HFFc6 (cell line): ENCODE data around the gene VSTM1. TPM values are rescaled to one million over a fixed set of nuclear protein-coding genes. Genes with fewer than 3 reads are reported as not detected.

Source experiments
- DNase-seq: peaks from one replicate; pipeline ENCODE4 v3.0.0-alpha.2; 2018
- H3K27ac Mint-ChIP-seq: 2 replicates; pipeline ENCODE4 v1.8.0; 2020; ENCODE audit warnings: mild to moderate bottlenecking, mixed read lengths
- H3K27me3 Mint-ChIP-seq: 2 replicates; pipeline ENCODE4 v1.8.0; 2021; ENCODE audit warnings: mild to moderate bottlenecking, moderate library complexity, mixed read lengths; ENCODE audit not compliant: insufficient read depth
- H3K36me3 Mint-ChIP-seq: 2 replicates; pipeline ENCODE4 v1.8.0; 2021; ENCODE audit warnings: low read depth, mixed read lengths
- H3K4me1 Mint-ChIP-seq: 2 replicates; pipeline ENCODE4 v1.8.0; 2020; ENCODE audit warnings: low read depth, mixed read lengths
- H3K4me3 Mint-ChIP-seq: 2 replicates; pipeline ENCODE4 v1.8.0; 2020; ENCODE audit warnings: mild to moderate bottlenecking, moderate library complexity, mixed read lengths
- H3K9me3 Mint-ChIP-seq: 2 replicates; pipeline ENCODE4 v1.8.0; 2020; ENCODE audit warnings: mild to moderate bottlenecking, mixed read lengths
- CTCF ChIP-seq: fragments of 200-600 bp; sonication (generic); IDR thresholded peaks from 2 replicates; pipeline ENCODE4 v1.5.0; 2021; ENCODE audit warnings: antibody characterized with exemption, mild to moderate bottlenecking
- total RNA-seq, 6 experiments: library from RNA; stranded (reverse); fragmentation: NEBNext Ultra II Directional; extraction: Animal tissue kit (Norgen Biotek cat#: 25700); gene quantifications; 2 replicates in 1 of 6; 3 replicates in 5 of 6; pipeline ENCODE4 v1.2.3, GENCODE V29; 2021

VSTM1 gene
- total RNA-seq, 6 experiments from 2014 or later: 1.5 to 2.0 (median 1.8) TPM; not detected in 2

GRCh38 chr19:54010474-54010873 is 53.2 kb downstream of the VSTM1 start:
- Mint-ChIP-seq H3K4me1 (peaks cover 21% of the 10 kb centered on the region), H3K27ac (no peak overlapping the region)
- DNase-seq: no peak

GRCh38 chr19:54009440-54009839 is 54.3 kb downstream of the VSTM1 start:
- no peak for DNase-seq
- TF ChIP-seq CTCF: no peak
- no peaks in the 10 kb centered on the region for H3K36me3 Mint-ChIP-seq
- no peak overlapping the region for H3K4me3 Mint-ChIP-seq
- H3K27me3 Mint-ChIP-seq: peaks cover 2% of the 10 kb centered on the region; the same call in 1 of the 2 replicates
- no peak overlapping the region for H3K27ac Mint-ChIP-seq
- H3K9me3 Mint-ChIP-seq: no peaks in the 10 kb centered on the region
- H3K4me1 Mint-ChIP-seq: peaks cover 21% of the 10 kb centered on the region

More at GRCh38 chr19:54010474-54010873, 53.2 kb downstream of the VSTM1 start:
- H3K9me3 Mint-ChIP-seq: no peaks in the 10 kb centered on the region
- no peaks in the 10 kb centered on the region for H3K36me3 Mint-ChIP-seq
- peaks cover 5% of the 10 kb centered on the region; the same call in 1 of the 2 replicates for H3K27me3 Mint-ChIP-seq
- no peak for TF ChIP-seq CTCF
- no peak overlapping the region for H3K4me3 Mint-ChIP-seq

GRCh38 chr19:54002495-54003315 is 61.0 kb downstream of the VSTM1 start:
- H3K4me1 Mint-ChIP-seq: peaks cover 16% of the 10 kb centered on the region
- TF ChIP-seq CTCF: no peak
- no peaks in the 10 kb centered on the region for H3K36me3 Mint-ChIP-seq
- H3K27ac Mint-ChIP-seq: no peak overlapping the region
- peaks cover 29% of the 10 kb centered on the region for H3K27me3 Mint-ChIP-seq
- no peak for DNase-seq
- no peaks in the 10 kb centered on the region for H3K9me3 Mint-ChIP-seq
- no peak overlapping the region; the same call in 1 of the 2 replicates for H3K4me3 Mint-ChIP-seq

- DNase-seq: no peak
- no peaks in the 10 kb centered on the region for H3K36me3 Mint-ChIP-seq
- no peak for TF ChIP-seq CTCF
- no peak overlapping the region for H3K4me3 Mint-ChIP-seq
- H3K9me3 Mint-ChIP-seq: no peaks in the 10 kb centered on the region
- H3K4me1 Mint-ChIP-seq: peaks cover 13% of the 10 kb centered on the region
- H3K27ac Mint-ChIP-seq: no peak overlapping the region
- H3K27me3 Mint-ChIP-seq: peaks cover 36% of the 10 kb centered on the region
Measured at GRCh38 chr19:54001496-54001895, 62.2 kb downstream of the VSTM1 start.

- no peak overlapping the region for H3K4me3 Mint-ChIP-seq
- no peaks in the 10 kb centered on the region for H3K36me3 Mint-ChIP-seq
- peaks cover 47% of the 10 kb centered on the region for H3K27me3 Mint-ChIP-seq
- no peaks in the 10 kb centered on the region for H3K9me3 Mint-ChIP-seq
- H3K27ac Mint-ChIP-seq: no peak overlapping the region
- H3K4me1 Mint-ChIP-seq: peaks cover 20% of the 10 kb centered on the region
- DNase-seq: no peak
- TF ChIP-seq CTCF: no peak
Measured at GRCh38 chr19:53999694-54000093, 64.0 kb downstream of the VSTM1 start.
